ENCODE measurements around the gene PPME1.
"Not testable (repeated sequence)": the region's sequence is repeated elsewhere in the genome, so short reads cannot be mapped to it uniquely, and the experiment has no call there.

Gene PPME1

GRCh38 chr11:74170694-74171629 lies at the start of gene PPME1, which contains the start of gene C2CD3:
Gene PPME1 (plus strand): TSS chr11:74171289. CDS start chr11:74171422, 133 bp downstream.
Gene C2CD3 (minus strand): TSS chr11:74171002. CDS start chr11:74170792, 210 bp downstream.
- DNase-seq, result peak; percentile 100

- no peak for DNase-seq
Measured at GRCh38 chr11:74121804-74122203, 49.3 kb upstream of the PPME1 start.

- no peak for DNase-seq
Measured at GRCh38 chr11:74123008-74123448, 48.1 kb upstream of the PPME1 start.

GRCh38 chr11:74129121-74129520 lies 42.0 kb upstream of the PPME1 start:
- DNase-seq, result not testable (repeated sequence)

- no peak for DNase-seq
Measured at GRCh38 chr11:74132833-74133232, 38.3 kb upstream of the PPME1 start.

- no peak for DNase-seq
Measured at GRCh38 chr11:74133436-74133835, 37.7 kb upstream of the PPME1 start.

- DNase-seq, result no peak
Measured at GRCh38 chr11:74134661-74135060, 36.4 kb upstream of the PPME1 start.

GRCh38 chr11:74135127-74135840 lies 35.8 kb upstream of the PPME1 start:
- DNase-seq, result no peak

GRCh38 chr11:74138021-74138420 lies 33.1 kb upstream of the PPME1 start:
- no peak for DNase-seq

- DNase-seq, result no peak
Measured at GRCh38 chr11:74138572-74138971, 32.5 kb upstream of the PPME1 start.

GRCh38 chr11:74139151-74139918 lies 31.8 kb upstream of the PPME1 start:
- DNase-seq, result no peak

- DNase-seq, result not testable (repeated sequence)
Measured at GRCh38 chr11:74139919-74140431, 31.1 kb upstream of the PPME1 start.

GRCh38 chr11:74141241-74141695 lies 29.8 kb upstream of the PPME1 start:
- DNase-seq, result no peak

- no peak for DNase-seq
Measured at GRCh38 chr11:74141908-74142307, 29.2 kb upstream of the PPME1 start.

- no peak for DNase-seq
Measured at GRCh38 chr11:74142624-74143023, 28.5 kb upstream of the PPME1 start.

- no peak for DNase-seq
Measured at GRCh38 chr11:74144592-74144991, 26.5 kb upstream of the PPME1 start.

- no peak for DNase-seq
Measured at GRCh38 chr11:74147199-74147929, 23.7 kb upstream of the PPME1 start.

- DNase-seq, result no peak
Measured at GRCh38 chr11:74153224-74153623, 17.9 kb upstream of the PPME1 start.

- DNase-seq, result no peak
Measured at GRCh38 chr11:74154620-74155281, 16.3 kb upstream of the PPME1 start.

GRCh38 chr11:74157169-74157568 lies 13.9 kb upstream of the PPME1 start:
- no peak for DNase-seq

GRCh38 chr11:74159642-74160041 lies 11.4 kb upstream of the PPME1 start:
- DNase-seq, result no peak
